Kidney epithelial cell (primary cell): ENCODE data around the gene SELENOW. TPM values are rescaled to one million over a fixed set of nuclear protein-coding genes. Genes with fewer than 3 reads are reported as not detected.
"Not testable (repeated sequence)": the region's sequence is repeated elsewhere in the genome, so short reads cannot be mapped to it uniquely, and the experiment has no call there.

Experiments
- DNase-seq: peaks from one replicate; pipeline ENCODE4 v3.0.0-alpha.2; 2010; ENCODE audit warnings: low read depth
- H3K27me3 ChIP-seq: 2 replicates; pipeline ENCODE4 v1.6.0; 2011; ENCODE audit warnings: low read length; ENCODE audit not compliant: control insufficient read depth, insufficient read depth
- H3K36me3 ChIP-seq: 2 replicates; pipeline ENCODE4 v1.5.1; 2011; ENCODE audit warnings: low read length; ENCODE audit not compliant: control insufficient read depth, insufficient read depth
- H3K4me3 ChIP-seq: 2 replicates; pipeline ENCODE4 v1.5.1; 2011; ENCODE audit warnings: low read depth, mild to moderate bottlenecking, control low read depth, low read length
- CTCF ChIP-seq: IDR thresholded peaks from 2 replicates; pipeline ENCODE4 v1.5.1; 2011; ENCODE audit warnings: mild to moderate bottlenecking, moderate library complexity, low read length, control low read depth, inconsistent platforms; ENCODE audit not compliant: insufficient read depth, poor library complexity, severe bottlenecking
- total RNA-seq: library from RNA; depleted of rRNA; stranded (reverse); fragments of >200 nt; gene quantifications from 2 replicates; pipeline ENCODE4 v1.2.3, GENCODE V29; 2015

SELENOW gene
- total RNA-seq, 1 donor from 2014 or later = 166 TPM

GRCh38 chr19:47766359-47766620, 12.2 kb upstream of the SELENOW start:
- Histone ChIP-seq H3K4me3 (no peak overlapping the region), H3K27me3 (peaks cover 8% of the 10 kb centered on the region), H3K36me3 (no peaks in the 10 kb centered on the region)
- no peak for TF ChIP-seq CTCF
- no peak for DNase-seq

- Histone ChIP-seq H3K27me3 (peaks cover 8% of the 10 kb centered on the region), H3K4me3 (no peak overlapping the region), H3K36me3 (no peaks in the 10 kb centered on the region)
- TF ChIP-seq CTCF = no peak
- DNase-seq = no peak
Observed at GRCh38 chr19:47766670-47767069, 11.8 kb upstream of the SELENOW start.

GRCh38 chr19:47767349-47767748, 11.2 kb upstream of the SELENOW start:
- no peak for TF ChIP-seq CTCF
- DNase-seq = no peak
- no peak overlapping the region for H3K4me3 ChIP-seq
- H3K36me3 ChIP-seq = no peaks in the 10 kb centered on the region
- H3K27me3 ChIP-seq = peaks cover 8% of the 10 kb centered on the region

GRCh38 chr19:47768604-47769003, 9.9 kb upstream of the SELENOW start:
- no peak for TF ChIP-seq CTCF
- Histone ChIP-seq H3K27me3 (peaks cover 8% of the 10 kb centered on the region), H3K36me3 (no peaks in the 10 kb centered on the region), H3K4me3 (no peak overlapping the region)
- no peak for DNase-seq

GRCh38 chr19:47769534-47769933, 9.0 kb upstream of the SELENOW start:
- no peak overlapping the region for H3K4me3 ChIP-seq
- H3K27me3 ChIP-seq = peaks cover 8% of the 10 kb centered on the region
- H3K36me3 ChIP-seq = no peaks in the 10 kb centered on the region
- TF ChIP-seq CTCF = no peak
- DNase-seq = no peak

GRCh38 chr19:47771291-47771690, 7.2 kb upstream of the SELENOW start:
- not testable (repeated sequence) for H3K4me3 ChIP-seq, H3K36me3 ChIP-seq, H3K27me3 ChIP-seq, DNase-seq

- no peak for TF ChIP-seq CTCF
- H3K36me3 ChIP-seq = no peaks in the 10 kb centered on the region
- DNase-seq = no peak
- no peaks in the 10 kb centered on the region for H3K27me3 ChIP-seq
- no peak overlapping the region for H3K4me3 ChIP-seq
Observed at GRCh38 chr19:47776568-47776967, 1.9 kb upstream of the SELENOW start.

GRCh38 chr19:47777245-47778048, 1.1 kb upstream of the SELENOW start:
- not testable (repeated sequence) for H3K36me3 ChIP-seq, H3K27me3 ChIP-seq, DNase-seq
- H3K4me3 ChIP-seq = peak overlapping the region; percentile 88
